ENCODE measurements around the gene NKX2-2.

Gene NKX2-2

GRCh38 chr20:21513881-21514540 is at the start of gene NKX2-2:
NKX2-2 (minus strand) TSS chr20:21514064; CDS start chr20:21513669, 395 bp downstream.
- DNase-seq: no peak

DNA sequence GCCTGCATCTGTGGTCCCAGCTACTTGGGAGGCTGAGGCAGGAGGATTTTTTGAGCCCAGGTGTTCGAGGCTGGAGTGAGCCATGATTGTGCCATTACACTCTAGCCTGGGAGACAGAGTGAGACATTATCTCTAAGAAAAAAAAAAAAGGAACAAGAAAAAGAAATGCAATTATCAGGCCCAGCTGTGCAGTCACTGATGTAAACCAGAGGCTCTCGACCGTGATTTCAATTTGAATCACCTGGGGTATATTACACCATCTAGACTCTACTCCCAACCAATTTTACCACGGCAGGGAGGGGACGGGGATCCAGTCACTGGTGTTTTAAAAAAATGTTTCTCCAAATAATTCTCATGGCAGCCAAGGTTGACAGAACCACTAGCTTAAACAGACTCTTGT is 48.8 kb upstream of the NKX2-2 start:
- no peak for DNase-seq

GRCh38 chr20:21559305-21559704 is 45.4 kb upstream of the NKX2-2 start:
- no peak for DNase-seq

DNA sequence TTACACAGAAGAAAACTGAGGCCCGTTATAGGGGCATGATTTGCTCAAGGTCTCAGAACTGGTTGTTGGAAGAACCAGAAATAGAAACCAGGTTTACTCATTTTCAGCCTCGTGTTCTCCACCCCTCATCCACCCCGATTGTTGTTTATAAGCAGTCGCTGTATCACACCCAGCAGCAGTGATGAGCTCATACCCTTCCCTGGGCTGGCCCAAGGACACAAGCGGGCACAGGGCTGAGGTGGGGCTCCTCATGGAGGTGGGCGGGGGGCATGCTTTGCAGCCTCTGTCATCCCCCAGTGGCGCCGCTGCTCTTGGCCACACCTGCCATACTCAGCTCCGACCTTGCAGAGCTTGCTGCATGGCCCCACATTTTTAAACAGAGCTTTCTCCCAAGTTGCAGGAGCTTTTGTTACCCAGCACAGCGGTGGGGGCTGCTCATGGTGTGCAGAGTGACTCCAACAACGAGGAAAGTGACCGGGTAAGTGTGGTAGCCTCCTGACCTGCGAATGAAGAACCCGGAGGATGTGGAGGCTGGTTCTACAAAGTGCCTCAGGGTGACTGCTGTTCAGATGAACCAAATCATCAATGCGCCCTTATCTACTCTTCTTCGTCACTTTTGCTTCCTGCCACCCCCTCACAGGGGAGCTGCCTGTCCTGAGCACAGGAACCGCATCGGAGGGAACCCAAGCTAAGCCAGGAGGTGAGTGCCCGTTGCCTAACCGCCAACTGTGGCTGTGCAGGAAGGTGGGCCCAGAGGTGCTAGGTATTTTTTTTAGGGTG is 43.6 kb upstream of the NKX2-2 start:
- peak; percentile 15 for DNase-seq

DNA sequence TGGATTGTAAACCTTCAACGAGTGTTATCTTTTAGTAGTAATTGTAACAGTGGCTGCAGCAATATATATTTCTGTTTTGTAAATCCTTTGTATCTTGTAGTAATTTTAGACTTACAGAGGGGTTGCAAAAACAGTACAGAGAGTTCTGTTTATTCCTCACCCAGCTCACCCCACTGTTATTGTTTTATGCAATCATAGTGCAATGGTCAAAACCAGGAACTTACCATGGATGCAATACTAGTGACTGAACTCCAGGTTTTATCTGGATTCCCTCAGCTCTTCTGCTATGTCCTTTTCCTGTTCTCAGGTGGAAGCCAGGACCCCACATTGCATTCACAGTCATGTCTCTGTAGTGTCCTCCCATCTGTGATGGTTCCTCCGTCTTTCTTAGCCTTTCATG is 42.5 kb upstream of the NKX2-2 start:
- no peak for DNase-seq

GRCh38 chr20:21555470-21556120 is 41.7 kb upstream of the NKX2-2 start:
- no peak for DNase-seq

DNA sequence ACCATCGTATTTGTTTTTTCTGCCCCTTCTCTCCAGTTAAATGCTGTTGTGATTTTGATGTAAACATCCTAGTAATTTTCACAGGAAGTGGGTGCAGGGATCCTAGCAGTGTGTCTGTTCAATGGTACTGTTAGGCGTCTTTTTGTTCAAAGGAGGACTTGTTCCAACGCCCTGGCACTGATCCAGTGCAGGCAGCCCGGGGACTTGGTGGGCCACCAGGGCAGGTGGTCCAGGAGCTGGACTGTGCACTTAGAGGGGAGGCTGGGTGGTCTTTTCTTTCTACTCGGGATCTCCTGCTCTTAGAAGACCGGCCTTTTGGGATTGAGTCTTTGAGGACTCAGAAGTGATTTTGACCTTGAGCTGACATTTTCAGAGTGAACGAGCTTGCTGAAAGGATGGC is 41.1 kb upstream of the NKX2-2 start:
- DNase-seq: no peak

- DNase-seq: no peak
These were observed 40.6 kb upstream of the NKX2-2 start for GRCh38 chr20:21554376-21554890.

GRCh38 chr20:21550587-21550986 is 36.7 kb upstream of the NKX2-2 start:
- DNase-seq: no peak

DNA sequence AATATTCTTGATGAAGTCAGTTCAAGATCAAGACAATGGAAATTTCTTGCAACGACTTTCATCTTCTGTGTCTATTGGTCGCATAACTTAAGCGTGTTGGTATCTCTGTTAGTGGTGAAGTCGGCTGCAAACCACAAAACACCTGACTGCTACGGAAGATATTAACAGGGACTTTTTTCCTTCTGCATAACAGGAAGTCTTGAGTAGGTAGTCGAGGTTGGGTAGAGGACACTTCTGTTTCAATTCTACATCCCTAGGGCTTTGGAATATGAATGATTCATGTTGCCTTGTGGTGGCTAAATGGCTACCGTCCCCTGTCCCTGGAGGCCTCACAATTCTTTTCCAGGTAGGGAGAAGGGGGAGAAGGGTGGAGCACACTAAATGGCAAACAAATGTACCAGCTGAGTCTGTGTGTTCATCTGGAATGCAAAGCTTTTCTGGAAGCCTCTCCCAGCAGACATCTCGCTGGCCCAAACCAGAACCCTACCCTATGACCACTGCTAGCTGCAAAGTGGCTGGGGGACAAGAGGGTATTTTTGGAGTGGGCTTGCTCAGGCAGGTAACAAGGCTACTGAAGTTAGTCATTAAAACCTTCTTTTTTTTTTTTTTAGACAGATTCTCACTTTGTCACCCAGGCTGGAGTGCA is 34.6 kb upstream of the NKX2-2 start:
- DNase-seq: peak; percentile 33

GRCh38 chr20:21546355-21546754 is 32.5 kb upstream of the NKX2-2 start:
- DNase-seq: no peak

GRCh38 chr20:21539512-21539911 is 25.6 kb upstream of the NKX2-2 start:
- no peak for DNase-seq

GRCh38 chr20:21534886-21535285 is 21.0 kb upstream of the NKX2-2 start:
- DNase-seq: no peak

GRCh38 chr20:21534453-21534852 is 20.6 kb upstream of the NKX2-2 start:
- DNase-seq: no peak

DNA sequence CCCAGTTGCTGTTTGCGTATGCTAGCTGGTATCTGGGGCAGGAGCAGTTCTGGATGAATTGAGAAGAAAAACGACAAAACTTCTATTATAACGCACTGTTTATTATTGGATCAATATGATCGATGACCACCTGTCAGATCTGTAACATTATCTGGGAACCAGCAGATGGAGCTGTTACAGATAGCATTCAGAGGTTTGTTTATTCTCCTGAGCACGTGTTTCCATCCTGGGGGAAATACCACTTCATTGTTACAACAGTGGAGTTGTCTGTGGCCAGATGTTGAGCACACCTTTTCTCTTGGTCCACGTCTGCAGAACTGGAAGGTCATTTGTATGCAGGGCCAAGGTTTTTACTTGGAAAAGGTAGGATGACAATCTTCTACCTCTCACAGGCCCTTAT is 16.0 kb upstream of the NKX2-2 start:
- DNase-seq: no peak

GRCh38 chr20:21528870-21529269 is 15.0 kb upstream of the NKX2-2 start:
- DNase-seq: no peak

GRCh38 chr20:21527908-21528307 is 14.0 kb upstream of the NKX2-2 start:
- DNase-seq: no peak

DNA sequence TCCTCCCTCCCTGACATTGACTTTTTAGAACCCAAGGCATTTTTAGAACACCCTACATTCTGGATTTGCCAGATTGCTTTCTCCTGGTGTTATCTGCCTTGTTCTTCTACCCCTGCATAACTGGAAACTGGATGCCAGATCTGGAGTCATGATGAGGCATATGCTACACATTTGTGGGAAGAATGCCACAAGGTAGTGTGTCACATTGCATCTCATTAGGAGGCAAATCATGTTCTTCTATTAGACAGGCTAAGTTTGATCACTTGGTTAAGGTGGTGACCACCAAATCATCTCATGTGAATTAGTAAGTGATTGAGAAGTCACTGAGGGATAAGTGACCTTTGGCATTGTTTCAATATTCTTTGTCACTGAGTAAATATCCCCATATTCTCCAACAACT is 12.9 kb upstream of the NKX2-2 start:
- no peak for DNase-seq

DNA sequence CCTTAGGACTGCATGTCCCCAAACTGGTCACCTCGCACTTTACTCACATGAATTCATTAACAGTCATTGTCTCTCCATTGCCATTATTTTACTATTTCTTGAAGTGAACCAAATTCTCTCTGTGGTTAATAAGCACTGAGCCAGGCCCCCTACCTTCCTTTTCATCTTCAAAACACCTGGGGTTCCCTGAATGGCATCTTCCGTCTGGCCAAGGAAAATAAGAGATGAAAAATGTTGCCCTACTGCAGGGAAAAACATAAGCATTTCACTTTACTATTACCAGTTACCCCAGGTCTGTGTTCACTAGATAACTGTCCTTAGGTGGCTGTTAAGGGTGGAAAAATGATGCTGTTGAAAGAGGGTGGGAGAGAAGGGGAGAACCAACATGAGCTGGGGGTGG is 10.0 kb upstream of the NKX2-2 start:
- DNase-seq: no peak

- no peak for DNase-seq
These were observed 9.5 kb upstream of the NKX2-2 start for GRCh38 chr20:21523281-21523868.

DNA sequence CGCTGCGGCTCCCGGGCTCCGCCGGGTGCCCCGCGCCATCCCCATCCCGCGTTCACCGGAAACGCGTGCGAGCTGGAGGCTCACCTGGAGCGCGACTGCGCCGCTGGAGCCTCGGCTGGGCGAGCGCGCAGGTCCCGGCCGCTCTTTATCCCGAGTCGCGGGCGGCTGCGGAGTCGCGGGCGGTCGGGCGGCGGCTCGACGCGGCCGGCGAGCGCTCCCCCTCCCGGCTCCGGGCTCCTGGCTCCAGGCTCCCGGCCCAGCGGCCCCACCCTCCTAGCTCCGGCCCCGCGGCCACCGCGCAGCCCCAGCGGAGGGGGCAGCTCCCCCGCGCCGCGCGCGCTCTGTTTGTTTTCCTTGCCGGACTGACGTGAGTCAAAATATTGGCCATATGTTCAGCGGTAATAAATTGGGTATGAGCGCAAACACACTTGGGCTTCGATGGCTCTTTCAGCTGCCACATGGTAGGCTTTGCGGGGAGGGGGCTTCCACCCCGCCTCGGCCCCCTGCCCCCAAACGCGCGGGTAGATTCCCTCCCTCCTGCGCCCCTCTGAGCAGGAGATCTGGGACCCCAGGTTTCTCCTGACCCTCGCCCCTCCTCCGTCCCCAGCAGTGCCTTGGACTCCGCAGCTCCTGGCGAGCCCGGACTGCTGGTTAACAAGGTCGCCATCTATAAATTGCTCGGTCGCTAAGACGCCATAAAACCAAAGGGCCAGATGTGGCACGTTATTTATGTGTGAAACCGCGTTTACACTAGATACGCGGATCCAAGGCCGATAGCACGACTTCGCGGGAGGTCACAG is 8.8 kb upstream of the NKX2-2 start:
- no peak for DNase-seq

Measured in activated CD4-positive, alpha-beta T cell treated with anti-CD3 and anti-CD28 coated beads for 1 hour (primary cell).